ENCODE measurements around the gene NCKAP5. TPM values are rescaled to one million over a fixed set of nuclear protein-coding genes. Genes with fewer than 3 reads are reported as not detected.

The NCKAP5 gene
- total and polyA plus RNA-seq, 2 of the 8 experiments (the other 6 are each of a cell fraction or from before 2014, with no cell fraction given) = 0.27 to 0.86 TPM

GRCh38 chr2:133167990-133168389 lies 400.3 kb downstream of the NCKAP5 start:
- Histone ChIP-seq H2AFZ (ENCODE audit: low read length) (no peak overlapping the region), H3K4ac (replicated peaks; ENCODE audit: insufficient read length, low read depth, low read length) (no peak overlapping the region), H2BK120ac (replicated peaks; ENCODE audit: low read depth, low read length) (no peak overlapping the region), H3K18ac (ENCODE audit: extremely low read depth, low read length) (no peak overlapping the region), H3K23me2 (ENCODE audit: low read depth, low read length) (no peaks in the 10 kb centered on the region), H3K27me3 (replicated peaks in 1 of 4; ENCODE audit: control insufficient read depth in 3 of 4, extremely low read depth in 1 of 4, insufficient read depth in 3 of 4, low read length in 3 of 4) (no peaks in the 10 kb centered on the region), H3K4me3 (ENCODE audit: extremely low read depth in 1 of 4, insufficient read depth in 2 of 4, low read depth in 3 of 4, low read length in 4 of 4) (no peak overlapping the region), H4K5ac (ENCODE audit: insufficient read length, low read depth, low read length) (no peak overlapping the region), H3K27ac (ENCODE audit: low read depth, low read length) (no peak overlapping the region), H4K8ac (ENCODE audit: extremely low read depth, insufficient read depth, low read length) (no peak overlapping the region), H2BK15ac (ENCODE audit: low read length) (no peak overlapping the region), H2BK5ac (ENCODE audit: low read depth, low read length) (no peak overlapping the region), H3K4me1 (replicated peaks in 1 of 4; ENCODE audit: control insufficient read depth in 3 of 4, insufficient read depth in 4 of 4, low read length in 3 of 4) (no peaks in the 10 kb centered on the region), H3K4me2 (ENCODE audit: insufficient read depth in 1 of 2, low read depth in 2 of 2, low read length in 2 of 2) (no peak overlapping the region), H3K79me1 (ENCODE audit: low read depth, low read length) (no peaks in the 10 kb centered on the region), H3K56ac (replicated peaks; ENCODE audit: insufficient read length, low read depth, low read length) (no peak overlapping the region), H2AK5ac (ENCODE audit: low read depth, low read length) (no peak overlapping the region), H3K36me3 (ENCODE audit: control insufficient read depth in 2 of 4, insufficient read depth in 4 of 4, low read length in 3 of 4) (no peaks in the 10 kb centered on the region), H3K79me2 (ENCODE audit: control insufficient read depth in 1 of 2, insufficient read depth in 2 of 2, low read length in 2 of 2) (no peaks in the 10 kb centered on the region), H4K91ac (replicated peaks; ENCODE audit: insufficient read length, low read length) (no peak overlapping the region), H3K9ac (replicated peaks in 1 of 4; ENCODE audit: extremely low read depth in 1 of 4, low read depth in 3 of 4, low read length in 3 of 4) (no peak overlapping the region), H3K14ac (ENCODE audit: insufficient read length) (no peak overlapping the region), H2BK20ac (ENCODE audit: low read length) (no peak overlapping the region), H3K9me3 (ENCODE audit: insufficient read depth in 2 of 2, low read depth in 1 of 2, low read length in 1 of 2) (no peaks in the 10 kb centered on the region), H4K20me1 (replicated peaks in 1 of 2; ENCODE audit: control insufficient read depth in 1 of 2, insufficient read depth in 2 of 2, low read length in 2 of 2) (no peaks in the 10 kb centered on the region), H3K23ac (ENCODE audit: insufficient read length) (no peak overlapping the region), H2BK12ac (ENCODE audit: low read depth, low read length) (no peak overlapping the region)
- CTCF ChIA-PET (ENCODE audit: partially characterized antibody) = interaction anchor here (0.6 to 1.6 kb wide), 8 partner anchors 64 to 613 kb away, joined by 3 to 5 read pairs (median 3); partner anchors contain the start of gene LYPD1
- DNase-seq (ENCODE audit: low read depth in 1 of 2, low spot score in 2 of 2) (no peak), FAIRE-seq (no peak)
- WGBS, 2 experiments (ENCODE audit: extremely low coverage in 1 of 2, insufficient coverage in 1 of 2, insufficient read length in 1 of 2, insufficient replicate concordance in 2 of 2, low coverage in 1 of 2, low lambda C conversion rate in 2 of 2, missing lambda C conversion rate in 1 of 2) = 91% methylated on average over 3 of the region's 3 CpGs; no CpG with 5 or more reads in 1 of the 2 experiments
- POLR2A ChIA-PET (ENCODE audit: partially characterized antibody) = no interaction called here
- TF ChIP-seq GTF2F1 (IDR thresholded peaks at IDR 0.05; ENCODE audit: borderline replicate concordance, low read depth, low read length) = no peak
- no peak for TF ChIP-seq EGR1 (IDR thresholded peaks at IDR 0.05; ENCODE audit: borderline replicate concordance, low read depth, low read length)
- no peak for TF ChIP-seq BACH1 (IDR thresholded peaks at IDR 0.05; ENCODE audit: low read length)
- no peak for TF ChIP-seq SP4 (IDR thresholded peaks at IDR 0.05; ENCODE audit: low read length)
- TF ChIP-seq CBX5 (IDR thresholded peaks at IDR 0.05; ENCODE audit: low read depth, low read length) = no peak
- TF ChIP-seq HDAC2 (IDR thresholded peaks at IDR 0.05; ENCODE audit: borderline replicate concordance in 1 of 2, low read depth in 2 of 2, low read length in 2 of 2) = no peak
- no peak for TF ChIP-seq MAX (IDR thresholded peaks at IDR 0.05)
- TF ChIP-seq GABPA (IDR thresholded peaks at IDR 0.05; ENCODE audit: borderline replicate concordance, insufficient read depth, low read length) = no peak
- no peak for TF ChIP-seq SP1 (IDR thresholded peaks at IDR 0.05; ENCODE audit: low read depth, low read length)
- TF ChIP-seq JUND (IDR thresholded peaks at IDR 0.05; ENCODE audit: low read length) = no peak
- TF ChIP-seq KDM1A (IDR thresholded peaks at IDR 0.05; ENCODE audit: borderline replicate concordance, low read length) = no peak
